Measurements from ENCODE around the gene GGCX. TPM values are rescaled to one million over a fixed set of nuclear protein-coding genes. Genes with fewer than 3 reads are reported as not detected.
A peak's percentile ranks its signal among the peaks of the same experiment; 100 is the strongest.

GGCX gene
- polyA plus RNA-seq, 3 donors: 24.0 to 34.4 (median 32.0) TPM

- peak within 1 kb of the TSS; percentile 83 to 92 for H3K4me3 Mint-ChIP-seq
- no peak for DNase-seq
- peaks cover 85% of the 10 kb centered on the region for H3K4me1 Mint-ChIP-seq
- intact Hi-C loops (cut with micrococcal nuclease): no loop called here
- Histone ChIP-seq H3K27me3 (ENCODE audit: control insufficient read depth in 2 of 2, insufficient read depth in 2 of 2, low read length in 2 of 2) (no peaks in the 10 kb centered on the region), H4K20me1 (ENCODE audit: insufficient read depth, low read length) (peaks cover 21% of the 10 kb centered on the region), H3K79me2 (ENCODE audit: insufficient read depth, low read length) (peaks cover 74% of the 10 kb centered on the region), H3K4me3 (replicated peaks in 1 of 3; ENCODE audit: low read depth in 2 of 3, low read length in 3 of 3) (peak within 1 kb of the TSS; percentile 50 to 83 (median 66)), H3K9me3 (replicated peaks in 1 of 2; ENCODE audit: control insufficient read depth in 1 of 2, insufficient read depth in 1 of 2, low read length in 2 of 2) (no peaks in the 10 kb centered on the region), H3K4me1 (ENCODE audit: control insufficient read depth in 1 of 2, insufficient read depth in 2 of 2, low read length in 2 of 2) (peaks cover 84 to 89% of the 10 kb centered on the region in 2 donors), H3K36me3 (replicated peaks in 1 of 2; ENCODE audit: control insufficient read depth in 1 of 2, insufficient read depth in 2 of 2, low read length in 2 of 2) (peaks cover 15 to 24% of the 10 kb centered on the region in 2 donors), H3K4me2 (replicated peaks; ENCODE audit: extremely low read depth, low read length, poor library complexity, severe bottlenecking) (peak within 1 kb of the TSS; percentile 96), H3K9ac (ENCODE audit: insufficient read depth, low read length, poor library complexity, severe bottlenecking) (peak within 1 kb of the TSS; percentile 72), H3K27ac (ENCODE audit: low read depth in 1 of 2, low read length in 2 of 2) (peak within 1 kb of the TSS; percentile 71 to 86), H2AFZ (ENCODE audit: insufficient read depth, low read depth, low read length, poor library complexity, severe bottlenecking) (peak within 1 kb of the TSS; percentile 75)
- WGBS (ENCODE audit: insufficient coverage): 4% methylated on average over 46 of the region's 52 CpGs
- H3K27ac Mint-ChIP-seq: peak within 1 kb of the TSS; percentile 87 to 93 (median 92)
- H3K36me3 Mint-ChIP-seq: peaks cover 26 to 37% of the 10 kb centered on the region in 2 donors
- TF ChIP-seq, protein P1, sequence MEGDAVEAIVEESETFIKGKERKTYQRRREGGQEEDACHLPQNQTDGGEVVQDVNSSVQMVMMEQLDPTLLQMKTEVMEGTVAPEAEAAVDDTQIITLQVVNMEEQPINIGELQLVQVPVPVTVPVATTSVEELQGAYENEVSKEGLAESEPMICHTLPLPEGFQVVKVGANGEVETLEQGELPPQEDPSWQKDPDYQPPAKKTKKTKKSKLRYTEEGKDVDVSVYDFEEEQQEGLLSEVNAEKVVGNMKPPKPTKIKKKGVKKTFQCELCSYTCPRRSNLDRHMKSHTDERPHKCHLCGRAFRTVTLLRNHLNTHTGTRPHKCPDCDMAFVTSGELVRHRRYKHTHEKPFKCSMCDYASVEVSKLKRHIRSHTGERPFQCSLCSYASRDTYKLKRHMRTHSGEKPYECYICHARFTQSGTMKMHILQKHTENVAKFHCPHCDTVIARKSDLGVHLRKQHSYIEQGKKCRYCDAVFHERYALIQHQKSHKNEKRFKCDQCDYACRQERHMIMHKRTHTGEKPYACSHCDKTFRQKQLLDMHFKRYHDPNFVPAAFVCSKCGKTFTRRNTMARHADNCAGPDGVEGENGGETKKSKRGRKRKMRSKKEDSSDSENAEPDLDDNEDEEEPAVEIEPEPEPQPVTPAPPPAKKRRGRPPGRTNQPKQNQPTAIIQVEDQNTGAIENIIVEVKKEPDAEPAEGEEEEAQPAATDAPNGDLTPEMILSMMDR (IDR thresholded peaks at IDR 0.05): no peak
- peaks cover 0 to 2% (median 0%) of the 10 kb centered on the region in 3 donors for H3K27me3 Mint-ChIP-seq (ENCODE audit: low read depth in 3 of 3)
- no peaks in the 10 kb centered on the region for H3K9me3 Mint-ChIP-seq
Observed at GRCh38 chr2:85584354-85584856, 23.1 kb upstream of the GGCX start, which contains the start of gene VAMP5. Gene VAMP5, plus strand, starts transcription at chr2:85584431. Its CDS starts 60 bp downstream, at chr2:85584491.

DNA sequence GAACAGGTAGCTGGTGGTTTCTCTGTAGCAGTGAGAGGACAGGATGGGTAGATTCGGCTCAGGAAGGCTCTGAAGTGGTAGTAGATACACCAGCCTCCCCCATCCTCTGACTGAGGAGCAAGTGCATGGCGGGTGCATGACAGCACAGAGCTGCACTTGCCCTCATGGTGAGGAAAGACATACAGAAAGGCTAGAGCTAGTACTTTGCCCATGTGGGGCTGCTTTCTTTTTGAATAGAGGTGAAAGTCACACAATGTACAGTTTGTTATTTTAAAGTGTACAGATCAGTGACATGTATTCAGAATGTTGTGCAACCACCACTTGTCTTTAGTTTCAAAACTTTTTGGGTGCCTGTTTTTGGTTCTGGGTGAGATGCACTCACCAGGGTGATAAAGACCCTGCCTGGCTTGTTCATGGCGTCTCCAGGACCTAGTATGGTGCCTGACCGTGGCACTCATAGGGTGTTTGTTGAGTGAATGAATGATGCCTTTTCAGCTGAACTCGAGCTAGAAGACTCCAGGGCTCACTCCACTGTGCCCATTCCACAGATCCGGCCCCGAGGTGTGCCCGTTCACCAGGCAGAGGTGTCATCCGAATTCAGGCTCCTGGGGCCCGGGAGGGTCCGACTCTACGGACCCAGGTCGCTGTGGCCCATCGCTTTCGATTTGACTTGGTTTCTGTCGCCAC is 22.5 kb upstream of the GGCX start:
- Mint-ChIP-seq H3K4me3 (peak overlapping the region; percentile 83 to 92), H3K27me3 (ENCODE audit: low read depth in 3 of 3) (peaks cover 0 to 4% (median 0%) of the 10 kb centered on the region in 3 donors), H3K27ac (peak overlapping the region; percentile 87 to 93 (median 92)), H3K36me3 (peaks cover 26 to 37% of the 10 kb centered on the region in 2 donors), H3K4me1 (peaks cover 85% of the 10 kb centered on the region), H3K9me3 (no peaks in the 10 kb centered on the region)
- peak overlapping the region; percentile 35 to 83 (median 50) for H3K4me3 ChIP-seq (replicated peaks in 1 of 3; ENCODE audit: low read depth in 2 of 3, low read length in 3 of 3)
- WGBS (ENCODE audit: insufficient coverage): 11% methylated on average over 13 of the region's 16 CpGs
- H3K27me3 ChIP-seq (ENCODE audit: control insufficient read depth in 2 of 2, insufficient read depth in 2 of 2, low read length in 2 of 2): no peaks in the 10 kb centered on the region
- H2AFZ ChIP-seq (ENCODE audit: insufficient read depth, low read depth, low read length, poor library complexity, severe bottlenecking): peak overlapping the region; percentile 75
- H3K36me3 ChIP-seq (replicated peaks in 1 of 2; ENCODE audit: control insufficient read depth in 1 of 2, insufficient read depth in 2 of 2, low read length in 2 of 2): peaks cover 15 to 24% of the 10 kb centered on the region in 2 donors
- peaks cover 25% of the 10 kb centered on the region for H4K20me1 ChIP-seq (ENCODE audit: insufficient read depth, low read length)
- H3K4me1 ChIP-seq (ENCODE audit: control insufficient read depth in 1 of 2, insufficient read depth in 2 of 2, low read length in 2 of 2): peaks cover 84 to 89% of the 10 kb centered on the region in 2 donors
- intact Hi-C loops (cut with micrococcal nuclease): no loop called here
- TF ChIP-seq, protein P1 (IDR thresholded peaks at IDR 0.05): no peak
- DNase-seq: peak in 1 of 3 donors; percentile 38
- H3K9ac ChIP-seq (ENCODE audit: insufficient read depth, low read length, poor library complexity, severe bottlenecking): peak overlapping the region; percentile 72
- peak overlapping the region; percentile 96 for H3K4me2 ChIP-seq (replicated peaks; ENCODE audit: extremely low read depth, low read length, poor library complexity, severe bottlenecking)
- H3K9me3 ChIP-seq (replicated peaks in 1 of 2; ENCODE audit: control insufficient read depth in 1 of 2, insufficient read depth in 1 of 2, low read length in 2 of 2): no peaks in the 10 kb centered on the region
- peaks cover 74% of the 10 kb centered on the region for H3K79me2 ChIP-seq (ENCODE audit: insufficient read depth, low read length)
- peak overlapping the region; percentile 71 to 86 for H3K27ac ChIP-seq (ENCODE audit: low read depth in 1 of 2, low read length in 2 of 2)

Data from CD14-positive monocyte (primary cell).